HTERT RPE-1 (cell line): ENCODE measurements around the gene TMEM41A.
"Not testable (repeated sequence)": the region's sequence is repeated elsewhere in the genome, so short reads cannot be mapped to it uniquely, and the experiment has no call there.

Experiments
- in situ Hi-C: fragments of 300-500 bp; cut with MboI; formaldehyde crosslinking; loops from 4 replicates; pipeline ENCODE4 v1.14.3; 2020; ENCODE audit warnings: low sequenced_read_pairs

Gene TMEM41A

DNA sequence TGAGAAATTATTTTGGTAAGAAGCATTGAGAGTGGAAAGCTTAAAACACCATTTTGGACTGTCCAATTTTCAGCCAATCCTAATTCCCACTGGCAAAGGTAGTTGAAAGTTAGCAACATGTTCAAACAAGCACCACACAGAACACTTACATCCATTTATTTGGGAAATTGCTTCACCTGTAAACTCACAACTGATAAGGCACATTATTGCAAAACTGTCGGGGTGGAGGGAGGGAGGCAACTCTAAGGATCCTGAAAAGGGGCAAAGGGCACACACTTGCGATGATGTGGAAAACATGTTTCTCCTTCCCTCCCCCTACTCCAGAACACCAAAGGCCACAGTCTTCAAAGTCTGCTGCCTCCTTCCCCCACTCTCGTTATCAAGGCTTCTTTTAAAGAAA lies 9.4 kb downstream of the TMEM41A start:
- in situ Hi-C loops, result no loop called here

- in situ Hi-C loops, result no loop called here
These were observed 10.4 kb downstream of the TMEM41A start for GRCh38 chr3:185488465-185488864.

- in situ Hi-C loops, result no loop called here
These were observed 12.4 kb downstream of the TMEM41A start for GRCh38 chr3:185486394-185486793.

DNA sequence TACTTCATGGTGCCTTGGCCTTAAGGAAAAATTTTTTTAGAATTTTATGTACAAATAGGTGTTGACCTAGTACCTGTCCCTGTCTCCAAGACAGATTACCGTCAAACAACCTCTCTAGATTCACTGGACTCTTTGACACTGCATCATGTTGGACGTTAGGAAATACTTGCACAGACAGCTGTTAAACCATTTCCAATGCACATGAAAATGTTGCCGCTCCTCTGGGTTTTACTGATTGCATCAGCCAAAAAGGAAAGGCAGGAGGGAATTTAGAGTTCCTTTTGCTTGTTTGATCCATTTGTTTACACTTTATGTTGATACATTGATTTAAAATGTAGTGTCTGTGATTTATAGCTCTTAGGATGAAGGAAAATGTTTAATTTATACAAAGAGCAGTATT lies 14.5 kb downstream of the TMEM41A start:
- in situ Hi-C loops, result no loop called here

GRCh38 chr3:185479373-185479945 lies 19.4 kb downstream of the TMEM41A start:
- in situ Hi-C loops, result no loop called here

GRCh38 chr3:185477316-185477715 lies 21.5 kb downstream of the TMEM41A start:
- in situ Hi-C loops, result no loop called here

DNA sequence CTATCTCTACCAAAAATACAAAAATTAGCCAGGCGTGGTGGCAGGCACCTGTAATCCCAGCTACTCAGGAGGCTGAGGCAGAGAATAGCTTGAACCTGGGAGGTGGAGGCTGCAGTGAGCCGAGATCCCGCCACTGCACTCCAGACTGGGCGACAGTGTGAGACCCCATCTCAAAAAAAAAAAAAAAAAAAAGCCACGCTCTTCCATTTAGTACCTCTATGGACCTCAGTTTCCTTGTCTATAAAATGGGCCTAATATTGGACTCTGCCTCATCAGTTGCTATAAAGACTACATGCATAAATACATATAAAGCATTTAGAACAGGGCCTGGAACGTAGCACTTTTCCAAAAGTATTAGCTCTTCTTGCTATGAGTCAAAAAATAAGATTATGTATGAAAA lies 23.9 kb downstream of the TMEM41A start:
- in situ Hi-C loops, result not testable (repeated sequence)

GRCh38 chr3:185473290-185473815 lies 25.5 kb downstream of the TMEM41A start:
- in situ Hi-C loops, result no loop called here

GRCh38 chr3:185470323-185470722 lies 28.5 kb downstream of the TMEM41A start:
- in situ Hi-C loops, result no loop called here

DNA sequence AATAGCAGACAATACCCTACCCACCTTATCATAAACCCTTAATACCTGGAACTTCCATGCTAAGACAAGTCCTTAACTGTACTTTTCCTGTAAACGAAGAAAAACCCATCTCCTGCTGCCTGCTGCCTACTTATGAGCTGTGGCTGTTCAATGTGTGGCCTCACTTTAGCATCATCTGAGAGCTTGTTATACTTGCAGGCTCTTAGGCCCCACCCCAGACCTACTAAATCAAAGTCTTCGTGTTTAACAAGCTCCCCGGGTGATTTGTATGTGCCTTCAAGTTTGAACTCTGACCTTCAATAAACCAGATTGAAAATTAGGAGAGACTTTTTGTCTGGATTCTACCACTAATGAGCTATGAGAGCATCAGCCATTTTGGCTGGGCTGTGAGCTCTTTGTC lies 29.3 kb downstream of the TMEM41A start:
- in situ Hi-C loops, result no loop called here

- in situ Hi-C loops, result not testable (repeated sequence)
These were observed 32.7 kb downstream of the TMEM41A start for GRCh38 chr3:185466123-185466522.

DNA sequence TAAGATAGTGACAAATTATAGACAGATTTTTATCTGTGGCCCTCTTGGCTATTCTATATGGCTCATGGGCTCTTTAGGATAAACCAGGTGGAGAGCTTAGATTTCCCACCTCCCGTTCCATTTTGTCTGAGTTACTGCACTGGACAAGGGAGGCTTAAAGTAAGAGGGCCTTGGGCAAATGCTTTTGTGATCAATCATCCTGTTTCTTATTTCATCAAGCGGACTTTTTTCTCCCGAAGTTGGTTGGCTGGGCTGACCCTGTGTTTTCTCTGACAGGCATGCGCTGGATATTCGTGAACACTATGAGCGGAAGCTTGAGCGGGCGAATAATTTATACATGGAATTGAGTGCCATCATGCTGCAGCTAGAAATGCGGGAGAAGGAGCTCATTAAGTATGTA lies 33.4 kb downstream of the TMEM41A start:
- in situ Hi-C loops, result no loop called here

GRCh38 chr3:185460719-185461350 lies 38.0 kb downstream of the TMEM41A start:
- in situ Hi-C loops, result no loop called here

- in situ Hi-C loops, result no loop called here
These were observed 38.5 kb downstream of the TMEM41A start for GRCh38 chr3:185460309-185460708.

- in situ Hi-C loops, result no loop called here
These were observed 41.5 kb downstream of the TMEM41A start for GRCh38 chr3:185457376-185457775.

- in situ Hi-C loops, result not testable (repeated sequence)
These were observed 47.4 kb downstream of the TMEM41A start for GRCh38 chr3:185451432-185451831.

DNA sequence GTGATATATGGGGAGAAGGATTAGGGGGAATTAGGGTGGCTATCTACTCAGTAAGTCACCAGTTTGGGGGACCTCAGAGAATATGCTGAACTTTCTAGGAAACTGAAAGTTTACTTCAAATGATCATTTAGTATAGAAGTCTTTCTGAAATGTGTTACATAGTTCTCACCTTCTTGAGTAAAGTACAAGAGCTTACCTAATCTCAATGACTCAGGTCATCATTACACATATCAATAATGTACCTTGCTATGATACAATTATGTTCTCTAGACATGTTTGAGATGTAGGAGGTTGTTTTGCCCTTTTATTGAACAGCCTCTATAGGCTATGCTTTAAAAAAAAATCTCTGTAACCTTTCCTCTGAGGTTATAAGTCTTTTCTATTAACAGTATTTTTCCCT lies 50.7 kb downstream of the TMEM41A start:
- in situ Hi-C loops, result no loop called here

DNA sequence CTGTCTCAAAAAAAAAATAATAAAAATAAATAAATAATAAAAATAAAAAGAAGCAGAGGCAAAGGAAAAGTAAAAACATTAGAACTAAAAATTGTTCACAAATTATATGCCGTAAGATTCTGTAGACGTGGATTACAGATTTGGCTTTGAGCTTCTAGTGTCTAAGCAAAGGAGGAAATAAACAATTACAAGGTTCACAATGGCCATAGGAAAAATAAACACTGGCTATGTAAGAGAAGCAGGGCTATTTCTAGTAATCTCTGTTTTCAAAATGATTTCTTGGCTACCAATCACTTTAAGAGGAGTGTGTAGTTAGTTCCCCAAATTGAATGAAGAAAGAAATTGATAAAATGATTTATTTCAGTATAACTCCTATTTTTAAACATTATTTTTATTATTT lies 54.5 kb downstream of the TMEM41A start:
- in situ Hi-C loops, result no loop called here

GRCh38 chr3:185442031-185442430 lies 56.8 kb downstream of the TMEM41A start:
- in situ Hi-C loops, result no loop called here

- in situ Hi-C loops, result no loop called here
These were observed 58.9 kb downstream of the TMEM41A start for GRCh38 chr3:185439745-185440466.
